ENCODE results near the gene OR2V2. TPM values are rescaled to one million over a fixed set of nuclear protein-coding genes. Genes with fewer than 3 reads are reported as not detected.

Gene OR2V2
- total RNA-seq, 1 experiment from 2014 or later: not detected

- ChIA-PET POLR2A (ENCODE audit: low non-redundant PET) (no interaction called here), CTCF (no interaction called here)
- TF ChIP-seq CTCF (conservative IDR thresholded peaks at IDR 0.05; ENCODE audit: low read depth, low read length) (no peak), EZH2 (IDR thresholded peaks at IDR 0.05; ENCODE audit: borderline replicate concordance, low read depth, low read length, poor library complexity, severe bottlenecking) (no peak)
- H3K4me1 ChIP-seq (ENCODE audit: insufficient read depth, low read length, poor library complexity, severe bottlenecking): no peaks in the 10 kb centered on the region
- no TSS peak for BruUV-seq (replicated peaks)
- no peaks in the 10 kb centered on the region for H3K36me3 ChIP-seq (ENCODE audit: insufficient read depth, low read length, poor library complexity, severe bottlenecking)
- DNase-seq (ENCODE audit: low spot score): no peak
- no peak overlapping the region for H3K27ac ChIP-seq (ENCODE audit: low read depth, low read length, poor library complexity, severe bottlenecking)
- intact Hi-C loops (cut with micrococcal nuclease; ENCODE audit: unreplicated experiment): no loop called here
- H3K4me3 ChIP-seq (ENCODE audit: low read depth, low read length, poor library complexity, severe bottlenecking): no peak overlapping the region
- no peaks in the 10 kb centered on the region for H3K9me3 ChIP-seq (ENCODE audit: low read depth, low read length, poor library complexity, severe bottlenecking)
- H3K27me3 ChIP-seq (replicated peaks; ENCODE audit: insufficient read depth, low read depth, low read length, poor library complexity): peaks cover 60% of the 10 kb centered on the region
Measured at GRCh38 chr5:181124526-181124925, 22.9 kb upstream of the OR2V2 start.

- intact Hi-C loops (cut with micrococcal nuclease; ENCODE audit: unreplicated experiment): no loop called here
- DNase-seq (ENCODE audit: low spot score): no peak
- H3K4me3 ChIP-seq (ENCODE audit: low read depth, low read length, poor library complexity, severe bottlenecking): no peak overlapping the region
- no peaks in the 10 kb centered on the region for H3K4me1 ChIP-seq (ENCODE audit: insufficient read depth, low read length, poor library complexity, severe bottlenecking)
- POLR2A ChIA-PET (ENCODE audit: low non-redundant PET): no interaction called here
- H3K9me3 ChIP-seq (ENCODE audit: low read depth, low read length, poor library complexity, severe bottlenecking): no peaks in the 10 kb centered on the region
- no peak overlapping the region for H3K27ac ChIP-seq (ENCODE audit: low read depth, low read length, poor library complexity, severe bottlenecking)
- TF ChIP-seq EZH2 (IDR thresholded peaks at IDR 0.05; ENCODE audit: borderline replicate concordance, low read depth, low read length, poor library complexity, severe bottlenecking): no peak
- no peak for TF ChIP-seq CTCF (conservative IDR thresholded peaks at IDR 0.05; ENCODE audit: low read depth, low read length)
- CTCF ChIA-PET: no interaction called here
- no TSS peak for BruUV-seq (replicated peaks)
- H3K36me3 ChIP-seq (ENCODE audit: insufficient read depth, low read length, poor library complexity, severe bottlenecking): no peaks in the 10 kb centered on the region
- peaks cover 64% of the 10 kb centered on the region for H3K27me3 ChIP-seq (replicated peaks; ENCODE audit: insufficient read depth, low read depth, low read length, poor library complexity)
Measured at GRCh38 chr5:181126841-181127240, 20.5 kb upstream of the OR2V2 start.

GRCh38 chr5:181127456-181127855 lies 19.9 kb upstream of the OR2V2 start:
- peaks cover 64% of the 10 kb centered on the region for H3K27me3 ChIP-seq (replicated peaks; ENCODE audit: insufficient read depth, low read depth, low read length, poor library complexity)

More at GRCh38 chr5:181127456-181127855, 19.9 kb upstream of the OR2V2 start:
- no peak overlapping the region for H3K27ac ChIP-seq (ENCODE audit: low read depth, low read length, poor library complexity, severe bottlenecking)
- H3K9me3 ChIP-seq (ENCODE audit: low read depth, low read length, poor library complexity, severe bottlenecking): no peaks in the 10 kb centered on the region
- no peaks in the 10 kb centered on the region for H3K36me3 ChIP-seq (ENCODE audit: insufficient read depth, low read length, poor library complexity, severe bottlenecking)
- no peak overlapping the region for H3K4me3 ChIP-seq (ENCODE audit: low read depth, low read length, poor library complexity, severe bottlenecking)
- no peak for DNase-seq (ENCODE audit: low spot score)
- intact Hi-C loops (cut with micrococcal nuclease; ENCODE audit: unreplicated experiment): no loop called here
- ChIA-PET CTCF (no interaction called here), POLR2A (ENCODE audit: low non-redundant PET) (no interaction called here)
- BruUV-seq (replicated peaks): no TSS peak
- H3K4me1 ChIP-seq (ENCODE audit: insufficient read depth, low read length, poor library complexity, severe bottlenecking): no peaks in the 10 kb centered on the region
- TF ChIP-seq EZH2 (IDR thresholded peaks at IDR 0.05; ENCODE audit: borderline replicate concordance, low read depth, low read length, poor library complexity, severe bottlenecking): no peak
- TF ChIP-seq CTCF (conservative IDR thresholded peaks at IDR 0.05; ENCODE audit: low read depth, low read length): no peak
